ENCODE results near the gene GOLGA6L22.
"Not testable (repeated sequence)": the region's sequence is repeated elsewhere in the genome, so short reads cannot be mapped to it uniquely, and the experiment has no call there.

GRCh38 chr15:22516140-22516539, 57.4 kb downstream of the GOLGA6L22 start:
- TF ChIP-seq CTCF (IDR thresholded peaks at IDR 0.05); POLR2A (IDR thresholded peaks at IDR 0.05; ENCODE audit: low read length); RCOR1 (IDR thresholded peaks at IDR 0.05; ENCODE audit: low read depth, low read length); RAD21 (conservative IDR thresholded peaks at IDR 0.05 in 1 of 2, IDR thresholded peaks at IDR 0.05 in 1 of 2); PHF8 (IDR thresholded peaks at IDR 0.05; ENCODE audit: borderline replicate concordance, low read depth); CBX8 (IDR thresholded peaks at IDR 0.05); HDAC2 (IDR thresholded peaks at IDR 0.05); CHD4 (IDR thresholded peaks at IDR 0.05; ENCODE audit: borderline replicate concordance); JUN (IDR thresholded peaks at IDR 0.05); EP300 (IDR thresholded peaks at IDR 0.05); HOXB5 (CRISPR knock-in tag; IDR thresholded peaks at IDR 0.05); MYC (IDR thresholded peaks at IDR 0.05; ENCODE audit: borderline replicate concordance, low read length); JUNB (IDR thresholded peaks at IDR 0.05); NR3C1 (IDR thresholded peaks at IDR 0.05): not testable (repeated sequence)
